ENCODE data around the gene PRPSAP1.

- TF ChIP-seq REST (IDR thresholded peaks at IDR 0.05; ENCODE audit: insufficient read depth in 1 of 2, low read depth in 2 of 2, low read length in 1 of 2) (no peak), POLR2AphosphoS5 (IDR thresholded peaks at IDR 0.05; ENCODE audit: low read depth, low read length) (no peak), SIN3A (IDR thresholded peaks at IDR 0.05; ENCODE audit: borderline replicate concordance, insufficient read depth, low read depth, low read length) (no peak)
- TF ChIP-seq, protein P1, sequence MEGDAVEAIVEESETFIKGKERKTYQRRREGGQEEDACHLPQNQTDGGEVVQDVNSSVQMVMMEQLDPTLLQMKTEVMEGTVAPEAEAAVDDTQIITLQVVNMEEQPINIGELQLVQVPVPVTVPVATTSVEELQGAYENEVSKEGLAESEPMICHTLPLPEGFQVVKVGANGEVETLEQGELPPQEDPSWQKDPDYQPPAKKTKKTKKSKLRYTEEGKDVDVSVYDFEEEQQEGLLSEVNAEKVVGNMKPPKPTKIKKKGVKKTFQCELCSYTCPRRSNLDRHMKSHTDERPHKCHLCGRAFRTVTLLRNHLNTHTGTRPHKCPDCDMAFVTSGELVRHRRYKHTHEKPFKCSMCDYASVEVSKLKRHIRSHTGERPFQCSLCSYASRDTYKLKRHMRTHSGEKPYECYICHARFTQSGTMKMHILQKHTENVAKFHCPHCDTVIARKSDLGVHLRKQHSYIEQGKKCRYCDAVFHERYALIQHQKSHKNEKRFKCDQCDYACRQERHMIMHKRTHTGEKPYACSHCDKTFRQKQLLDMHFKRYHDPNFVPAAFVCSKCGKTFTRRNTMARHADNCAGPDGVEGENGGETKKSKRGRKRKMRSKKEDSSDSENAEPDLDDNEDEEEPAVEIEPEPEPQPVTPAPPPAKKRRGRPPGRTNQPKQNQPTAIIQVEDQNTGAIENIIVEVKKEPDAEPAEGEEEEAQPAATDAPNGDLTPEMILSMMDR (IDR thresholded peaks at IDR 0.05), result no peak
Measured at GRCh38 chr17:76326306-76326705, 27.4 kb downstream of the PRPSAP1 start.
